NCI-H748 (cell line): ENCODE measurements around the gene TM4SF18.
"Not testable (repeated sequence)": the region's sequence is repeated elsewhere in the genome, so short reads cannot be mapped to it uniquely, and the experiment has no call there.

Experiments used
- DNase-seq: peaks from one replicate; lab custom pipeline; 2025; ENCODE audit not compliant: unreplicated experiment; lab: John Stamatoyannopoulos, UW

TM4SF18 gene

GRCh38 chr3:149333176-149333859, at the start of gene TM4SF18:
TSS of gene TM4SF18 (minus strand) at chr3:149333636. CDS start at chr3:149333382, 254 bp downstream.
- no peak for DNase-seq

- no peak for DNase-seq
Measured at GRCh38 chr3:149382518-149382917, 49.1 kb upstream of the TM4SF18 start.

DNA sequence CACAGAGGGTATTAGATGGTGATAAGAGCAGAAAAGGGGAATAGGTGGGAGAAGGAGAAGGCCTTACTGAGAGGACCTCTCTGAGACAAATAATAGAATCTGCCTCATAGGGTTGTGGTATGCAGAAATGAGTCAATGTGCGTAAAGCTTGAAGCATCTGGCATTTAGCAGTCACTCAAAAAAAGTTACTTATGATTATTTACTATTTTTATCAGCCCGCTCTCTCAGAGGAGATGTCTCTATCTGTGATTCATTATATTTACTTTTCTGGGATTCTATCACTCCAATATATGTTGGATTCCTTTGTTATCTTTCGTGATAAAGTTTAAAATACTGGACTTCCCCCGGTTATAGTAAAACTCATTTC, 48.6 kb upstream of the TM4SF18 start:
- no peak for DNase-seq

GRCh38 chr3:149381173-149382100, 48.0 kb upstream of the TM4SF18 start:
- peak; percentile 29 for DNase-seq

GRCh38 chr3:149380220-149380619, 46.8 kb upstream of the TM4SF18 start:
- DNase-seq = not testable (repeated sequence)

- no peak for DNase-seq
Measured at GRCh38 chr3:149378478-149379309, 45.3 kb upstream of the TM4SF18 start.

- DNase-seq = no peak
Measured at GRCh38 chr3:149377408-149378364, 44.2 kb upstream of the TM4SF18 start, which contains the start of gene TM4SF1. TSS of gene TM4SF1 (minus strand) at chr3:149377649. CDS start at chr3:149377547, 102 bp downstream.

DNA sequence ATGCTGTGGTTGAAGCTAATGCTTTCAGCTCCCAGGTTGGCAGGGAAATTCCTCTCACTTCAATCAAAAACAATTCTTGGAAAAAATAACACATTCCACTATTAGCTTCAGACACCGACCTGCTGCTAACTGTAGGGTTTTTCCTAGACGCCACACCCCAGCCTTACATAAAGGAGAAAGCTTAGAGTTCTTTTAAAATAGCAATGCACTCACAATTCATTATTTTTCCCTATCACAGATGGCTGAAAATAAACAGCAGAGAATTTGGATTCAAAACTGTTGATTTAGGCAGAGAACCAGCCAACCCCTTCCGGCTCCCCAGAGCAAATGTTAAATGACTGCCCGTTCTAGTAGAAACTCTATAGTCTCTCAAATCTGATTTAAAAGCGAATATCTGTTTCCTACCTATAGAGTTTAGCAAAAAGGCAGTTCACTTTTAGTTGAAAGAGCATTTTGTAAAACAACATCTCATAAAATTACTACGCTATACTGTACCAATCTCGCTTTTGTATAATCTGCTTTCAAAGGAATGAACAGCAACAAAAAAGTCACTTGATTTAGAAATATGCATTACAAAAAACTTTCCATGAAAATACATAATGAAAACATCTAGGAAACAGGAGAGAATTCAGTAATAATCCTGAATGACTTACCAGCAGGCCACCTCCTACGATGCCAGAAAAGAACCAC, 43.4 kb upstream of the TM4SF18 start:
- no peak for DNase-seq

GRCh38 chr3:149375501-149376196, 42.2 kb upstream of the TM4SF18 start:
- DNase-seq = no peak

DNA sequence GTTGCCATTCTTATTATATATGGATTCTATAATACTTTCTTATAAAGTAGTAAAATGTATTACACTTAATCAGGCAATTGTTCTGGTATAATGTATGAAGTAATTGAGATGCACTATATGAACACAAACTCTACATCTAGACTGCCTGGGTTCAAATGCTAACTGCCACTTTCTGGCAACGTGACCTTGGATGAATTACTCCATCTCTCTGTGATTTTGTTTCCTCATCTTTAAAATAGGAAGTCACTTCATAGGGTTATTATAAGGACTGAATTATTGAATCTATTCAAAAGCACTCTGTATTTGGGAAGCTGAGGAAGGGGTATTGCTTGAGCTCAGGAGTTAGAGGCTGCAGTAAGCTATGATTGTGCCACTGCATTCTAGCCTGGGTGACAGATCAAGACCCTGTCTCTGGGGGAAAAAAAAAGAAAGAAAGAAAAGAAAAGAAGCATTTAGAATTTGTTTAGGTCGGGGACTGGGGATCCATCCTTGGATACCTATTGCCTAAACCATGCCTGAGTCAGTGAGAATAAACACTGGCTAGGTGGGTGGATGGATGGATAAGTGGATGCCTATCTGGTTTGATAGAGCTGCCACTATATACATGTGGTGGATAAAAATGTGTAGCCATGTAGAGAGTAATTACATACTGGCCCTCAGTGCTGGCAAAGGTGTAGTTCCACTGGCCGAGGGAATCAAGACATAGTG, 41.5 kb upstream of the TM4SF18 start:
- no peak for DNase-seq

GRCh38 chr3:149374391-149374790, 41.0 kb upstream of the TM4SF18 start:
- no peak for DNase-seq

DNA sequence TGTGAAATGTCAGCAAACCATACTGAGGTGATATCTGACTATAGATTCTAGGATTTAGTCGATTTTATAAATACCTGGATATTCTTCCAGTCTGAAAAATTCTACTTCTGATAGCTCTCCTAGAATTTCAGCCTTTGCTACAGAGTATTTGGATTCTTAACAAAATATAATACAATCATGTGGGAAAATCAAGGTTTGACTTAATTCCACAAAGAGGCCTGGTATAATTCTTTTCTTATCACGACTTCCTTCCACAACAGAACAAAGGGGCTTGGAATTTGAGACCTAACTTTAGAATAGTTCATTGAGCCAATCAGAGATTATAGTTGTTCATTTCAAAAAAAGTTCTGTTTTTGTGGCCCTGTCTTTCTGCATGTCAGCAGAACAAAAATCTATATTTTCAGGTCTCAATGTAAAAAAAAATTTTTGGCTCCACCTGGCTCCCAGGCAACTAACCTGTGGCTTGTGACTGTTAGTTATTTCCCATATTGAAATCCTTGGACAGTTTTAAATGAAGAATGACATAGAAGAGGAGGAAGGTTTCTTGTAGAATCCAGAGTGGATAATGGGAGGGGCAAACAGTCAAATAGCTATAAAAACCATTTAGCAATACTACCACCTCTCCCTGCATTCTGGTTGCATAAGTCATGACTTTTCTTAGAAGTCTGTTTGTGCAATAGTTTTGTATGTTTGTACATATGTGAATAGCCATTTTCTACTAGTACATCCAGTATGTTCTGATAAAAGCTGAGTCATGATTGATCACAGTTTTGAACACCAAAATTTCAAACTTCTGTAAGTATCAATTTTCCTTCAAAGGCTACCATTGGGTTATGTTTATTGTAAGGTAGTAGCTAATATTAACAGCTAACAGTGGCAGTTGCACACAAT, 40.0 kb upstream of the TM4SF18 start:
- DNase-seq = no peak

DNA sequence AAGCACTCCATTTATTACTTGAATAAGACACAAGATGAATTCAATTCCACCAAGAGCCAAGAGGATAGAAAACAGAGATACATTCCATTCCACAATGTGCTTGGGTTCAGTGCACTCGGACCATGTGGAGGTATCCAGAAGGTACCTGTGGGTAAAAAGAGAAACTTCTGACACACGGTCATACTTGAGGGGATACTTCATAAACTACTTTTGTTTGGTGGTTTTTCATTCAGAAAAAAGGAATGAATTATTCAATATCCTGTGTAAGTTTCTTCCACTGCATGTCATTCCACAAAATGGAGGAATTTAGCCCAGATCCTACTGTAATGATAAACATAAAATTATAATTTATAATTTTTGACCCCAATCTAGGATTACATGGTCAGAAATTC, 38.3 kb upstream of the TM4SF18 start:
- DNase-seq = no peak

DNA sequence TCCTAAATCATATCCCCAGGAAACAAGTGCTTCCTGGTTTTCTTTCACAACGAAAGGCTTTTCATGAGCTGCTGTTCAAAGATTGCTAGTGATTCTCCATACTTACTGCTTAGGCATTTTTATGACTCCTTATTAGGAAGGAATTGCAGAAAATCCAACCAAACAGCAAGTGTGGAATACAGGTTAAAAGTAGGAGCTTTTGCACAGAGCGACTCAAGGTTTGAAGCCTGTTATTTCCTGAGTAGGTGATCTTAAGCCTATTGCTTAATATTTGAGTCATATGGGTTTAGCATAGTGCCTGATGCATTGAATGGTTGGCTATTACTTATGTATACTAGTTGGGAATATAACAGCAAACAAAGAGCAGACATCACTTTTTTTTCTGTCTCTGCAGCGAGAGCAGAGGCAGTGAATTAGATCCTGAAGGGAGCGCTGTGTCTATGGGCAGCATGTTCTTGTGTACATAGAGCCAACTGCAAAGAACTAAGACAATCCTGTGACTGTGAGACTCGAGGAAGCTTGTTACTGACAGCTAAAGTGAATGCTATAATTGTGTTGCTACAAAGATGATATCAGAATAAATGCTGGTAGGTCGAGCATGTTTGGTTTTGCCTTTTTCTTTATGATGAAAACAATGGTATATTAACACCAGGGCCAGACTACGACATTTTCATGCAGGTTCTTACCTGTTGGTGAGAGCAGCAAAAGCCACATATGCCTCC, 37.7 kb upstream of the TM4SF18 start:
- peak; percentile 42 for DNase-seq

GRCh38 chr3:149369991-149370866, 36.8 kb upstream of the TM4SF18 start:
- DNase-seq = no peak
